HEK293 (cell line): Measurements from ENCODE around the gene PDSS2.

ENCODE experiments used
- GFI1B ChIP-seq: fragments of 450-650 bp; formaldehyde crosslinking; IDR thresholded peaks from 2 replicates; pipeline ENCODE4 v1.5.1; 2016; ENCODE audit warnings: missing biosample characterization, missing genetic modification characterization
- GLI4 ChIP-seq: fragments of 450-650 bp; formaldehyde crosslinking; IDR thresholded peaks from 2 replicates; pipeline ENCODE4 v1.5.1; 2016; ENCODE audit warnings: missing biosample characterization, missing genetic modification characterization
- IKZF3 ChIP-seq: fragments of 450-650 bp; IDR thresholded peaks from 2 replicates; pipeline ENCODE4 v1.5.0; 2018; ENCODE audit warnings: missing biosample characterization, mild to moderate bottlenecking, missing genetic modification characterization, moderate library complexity
- KLF1 ChIP-seq: fragments of 450-650 bp; formaldehyde crosslinking; IDR thresholded peaks from 2 replicates; pipeline ENCODE4 v1.5.1; 2016; ENCODE audit warnings: missing biosample characterization, missing genetic modification characterization
- KLF9 ChIP-seq: fragments of 450-650 bp; formaldehyde crosslinking; IDR thresholded peaks from 2 replicates; pipeline ENCODE4 v1.5.1; 2016; ENCODE audit warnings: missing biosample characterization, missing genetic modification characterization, low read depth
- OSR2 ChIP-seq: fragments of 450-650 bp; formaldehyde crosslinking; IDR thresholded peaks from 2 replicates; pipeline ENCODE4 v1.5.1; 2016; ENCODE audit warnings: missing biosample characterization, missing genetic modification characterization
- ZFP37 ChIP-seq: fragments of 450-650 bp; formaldehyde crosslinking; IDR thresholded peaks from 2 replicates; pipeline ENCODE4 v1.5.1; 2016; ENCODE audit warnings: missing biosample characterization, missing genetic modification characterization
- ZFP69B ChIP-seq: fragments of 450-650 bp; formaldehyde crosslinking; IDR thresholded peaks from 2 replicates; pipeline ENCODE4 v1.5.1; 2016; ENCODE audit warnings: missing biosample characterization, missing genetic modification characterization
- ZNF10 ChIP-seq: fragments of 450-650 bp; formaldehyde crosslinking; IDR thresholded peaks from 2 replicates; pipeline ENCODE4 v1.5.1; 2017; ENCODE audit warnings: missing biosample characterization, missing genetic modification characterization
- ZNF133 ChIP-seq: fragments of 450-650 bp; formaldehyde crosslinking; IDR thresholded peaks from 2 replicates; pipeline ENCODE4 v1.5.1; 2016; ENCODE audit warnings: missing biosample characterization, missing genetic modification characterization
- ZNF16 ChIP-seq: fragments of 450-650 bp; formaldehyde crosslinking; IDR thresholded peaks from 2 replicates; pipeline ENCODE4 v1.5.1; 2016; ENCODE audit warnings: low read depth, missing biosample characterization, missing genetic modification characterization
- ZNF19 ChIP-seq: fragments of 450-650 bp; formaldehyde crosslinking; IDR thresholded peaks from 2 replicates; pipeline ENCODE4; 2016; ENCODE audit warnings: missing biosample characterization, missing genetic modification characterization, low read depth
- ZNF341 ChIP-seq: fragments of 450-650 bp; formaldehyde crosslinking; IDR thresholded peaks from 2 replicates; pipeline ENCODE4; 2016; ENCODE audit warnings: low read depth, missing biosample characterization, missing genetic modification characterization
- ZNF514 ChIP-seq: fragments of 450-650 bp; formaldehyde crosslinking; IDR thresholded peaks from 2 replicates; pipeline ENCODE4 v1.5.1; 2016; ENCODE audit warnings: missing biosample characterization, missing genetic modification characterization
- ZNF521 ChIP-seq: fragments of 450-650 bp; formaldehyde crosslinking; IDR thresholded peaks from 2 replicates; pipeline ENCODE4 v1.5.1; 2017; ENCODE audit warnings: missing biosample characterization, mild to moderate bottlenecking, missing genetic modification characterization
- ZNF529 ChIP-seq: fragments of 450-650 bp; formaldehyde crosslinking; IDR thresholded peaks from 2 replicates; pipeline ENCODE4 v1.5.1; 2017; ENCODE audit warnings: missing genetic modification characterization, missing biosample characterization; ENCODE audit not compliant: insufficient replicate concordance
- ZNF555 ChIP-seq: fragments of 450-650 bp; formaldehyde crosslinking; conservative IDR thresholded peaks from 2 replicates; pipeline ENCODE4 v1.5.1; 2017; ENCODE audit warnings: missing biosample characterization, mild to moderate bottlenecking, missing genetic modification characterization, inconsistent platforms
- ZNF561 ChIP-seq: fragments of 450-650 bp; IDR thresholded peaks from 2 replicates; pipeline ENCODE4 v1.5.1; 2018; ENCODE audit warnings: missing biosample characterization, missing genetic modification characterization, borderline replicate concordance
- ZNF664 ChIP-seq: fragments of 450-650 bp; formaldehyde crosslinking; IDR thresholded peaks from 2 replicates; pipeline ENCODE4 v1.5.1; 2016; ENCODE audit warnings: missing biosample characterization, missing genetic modification characterization
- TF ChIP-seq, protein P1 (sequence below): fragments of 450-650 bp; formaldehyde crosslinking; optimal IDR thresholded peaks from 2 replicates; pipeline ENCODE3; 2016; ENCODE audit warnings: missing biosample characterization, mild to moderate bottlenecking, missing genetic modification characterization
- TF ChIP-seq, protein P2 (sequence below): fragments of 450-650 bp; formaldehyde crosslinking; IDR thresholded peaks from 2 replicates; pipeline ENCODE4 v1.5.1; 2016; ENCODE audit warnings: missing biosample characterization, missing genetic modification characterization
- TF ChIP-seq, protein P3 (sequence below): fragments of 450-650 bp; formaldehyde crosslinking; IDR thresholded peaks from 2 replicates; pipeline ENCODE4 v1.5.1; 2017; ENCODE audit warnings: missing biosample characterization, missing genetic modification characterization
- TF ChIP-seq, protein P4 (sequence below): fragments of 450-650 bp; formaldehyde crosslinking; IDR thresholded peaks from 2 replicates; pipeline ENCODE4 v1.5.1; 2017; ENCODE audit warnings: missing biosample characterization, mild to moderate bottlenecking, missing genetic modification characterization, moderate library complexity
- TF ChIP-seq, protein P5 (sequence below): fragments of 450-650 bp; formaldehyde crosslinking; IDR thresholded peaks from 2 replicates; pipeline ENCODE4 v1.5.1; 2016; ENCODE audit warnings: missing biosample characterization, missing genetic modification characterization
- TF ChIP-seq, protein P6 (sequence below): fragments of 450-650 bp; formaldehyde crosslinking; IDR thresholded peaks from 2 replicates; pipeline ENCODE4 v1.5.1; 2016; ENCODE audit warnings: missing biosample characterization, missing genetic modification characterization, borderline replicate concordance

Gene PDSS2

DNA sequence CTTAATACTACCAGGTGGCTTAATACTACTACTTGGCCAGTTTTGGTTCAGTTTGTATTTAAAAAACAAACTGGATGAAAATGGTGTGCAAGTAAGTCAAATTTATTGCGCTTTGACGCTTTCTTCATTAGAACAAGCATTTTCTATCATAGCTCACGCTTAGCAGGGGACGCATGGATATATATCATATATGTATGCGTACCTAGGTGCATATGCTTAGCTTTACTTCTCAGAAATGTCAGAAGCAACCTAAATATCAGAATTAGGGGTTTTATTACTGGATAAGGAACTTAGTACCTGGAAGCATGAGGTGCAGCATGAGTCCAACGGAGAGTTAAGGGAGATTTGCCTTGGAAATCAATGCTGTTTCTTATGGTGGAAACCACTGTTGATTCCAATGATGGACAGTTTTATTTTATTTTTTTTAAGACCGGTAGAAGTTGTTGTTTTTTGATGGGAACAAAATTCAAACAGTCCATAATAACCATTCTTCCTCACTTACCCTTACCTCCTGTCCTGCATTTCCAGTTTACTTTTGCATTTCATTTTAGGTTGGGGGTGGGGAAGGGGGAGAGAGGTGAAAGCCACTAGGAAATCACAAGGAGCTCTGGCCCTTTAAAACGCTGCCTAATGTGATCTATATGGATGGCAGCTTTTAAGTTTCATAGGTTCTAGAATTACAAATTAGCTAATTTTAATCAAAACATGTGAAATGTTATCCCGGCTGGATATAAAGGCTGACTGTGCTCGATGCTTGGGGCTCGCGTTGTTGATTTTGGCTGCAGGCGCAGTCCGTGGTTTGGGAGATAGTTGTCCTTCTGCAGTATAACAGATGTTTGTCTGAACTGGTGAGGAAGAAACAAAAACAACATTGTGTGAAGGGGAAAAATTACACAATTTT, 32.6 kb upstream of the PDSS2 start (continued):
- TF ChIP-seq ZFP37 (tag by site-specific recombination) (no peak), ZNF341 (tag by site-specific recombination) (0 out of 2 replicates have a peak, but pooled peaks have one; percentile 24), ZNF529 (tag by site-specific recombination) (no peak), GLI4 (tag by site-specific recombination) (no peak), ZNF133 (no peak), ZFP69B (tag by site-specific recombination) (peak; percentile 66), ZNF16 (tag by site-specific recombination) (no peak), KLF9 (tag by site-specific recombination) (peak; percentile 21; the same call in 1 of the 2 replicates), OSR2 (tag by site-specific recombination) (peak; percentile 96), ZNF19 (tag by site-specific recombination) (no peak), ZNF555 (tag by site-specific recombination) (no peak), ZNF514 (tag by site-specific recombination) (no peak), ZNF664 (tag by site-specific recombination) (no peak), ZNF521 (tag by site-specific recombination) (no peak), GFI1B (tag by site-specific recombination) (peak; percentile 82), ZNF10 (tag by site-specific recombination) (peak; percentile 66), IKZF3 (peak; percentile 96), ZNF561 (tag by site-specific recombination) (peak; percentile 97), KLF1 (tag by site-specific recombination) (no peak)
- TF ChIP-seq, protein P1, sequence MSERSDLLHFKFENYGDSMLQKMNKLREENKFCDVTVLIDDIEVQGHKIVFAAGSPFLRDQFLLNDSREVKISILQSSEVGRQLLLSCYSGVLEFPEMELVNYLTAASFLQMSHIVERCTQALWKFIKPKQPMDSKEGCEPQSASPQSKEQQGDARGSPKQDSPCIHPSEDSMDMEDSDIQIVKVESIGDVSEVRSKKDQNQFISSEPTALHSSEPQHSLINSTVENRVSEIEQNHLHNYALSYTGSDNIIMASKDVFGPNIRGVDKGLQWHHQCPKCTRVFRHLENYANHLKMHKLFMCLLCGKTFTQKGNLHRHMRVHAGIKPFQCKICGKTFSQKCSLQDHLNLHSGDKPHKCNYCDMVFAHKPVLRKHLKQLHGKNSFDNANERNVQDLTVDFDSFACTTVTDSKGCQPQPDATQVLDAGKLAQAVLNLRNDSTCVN (tag by site-specific recombination): no peak
- TF ChIP-seq, protein P2, sequence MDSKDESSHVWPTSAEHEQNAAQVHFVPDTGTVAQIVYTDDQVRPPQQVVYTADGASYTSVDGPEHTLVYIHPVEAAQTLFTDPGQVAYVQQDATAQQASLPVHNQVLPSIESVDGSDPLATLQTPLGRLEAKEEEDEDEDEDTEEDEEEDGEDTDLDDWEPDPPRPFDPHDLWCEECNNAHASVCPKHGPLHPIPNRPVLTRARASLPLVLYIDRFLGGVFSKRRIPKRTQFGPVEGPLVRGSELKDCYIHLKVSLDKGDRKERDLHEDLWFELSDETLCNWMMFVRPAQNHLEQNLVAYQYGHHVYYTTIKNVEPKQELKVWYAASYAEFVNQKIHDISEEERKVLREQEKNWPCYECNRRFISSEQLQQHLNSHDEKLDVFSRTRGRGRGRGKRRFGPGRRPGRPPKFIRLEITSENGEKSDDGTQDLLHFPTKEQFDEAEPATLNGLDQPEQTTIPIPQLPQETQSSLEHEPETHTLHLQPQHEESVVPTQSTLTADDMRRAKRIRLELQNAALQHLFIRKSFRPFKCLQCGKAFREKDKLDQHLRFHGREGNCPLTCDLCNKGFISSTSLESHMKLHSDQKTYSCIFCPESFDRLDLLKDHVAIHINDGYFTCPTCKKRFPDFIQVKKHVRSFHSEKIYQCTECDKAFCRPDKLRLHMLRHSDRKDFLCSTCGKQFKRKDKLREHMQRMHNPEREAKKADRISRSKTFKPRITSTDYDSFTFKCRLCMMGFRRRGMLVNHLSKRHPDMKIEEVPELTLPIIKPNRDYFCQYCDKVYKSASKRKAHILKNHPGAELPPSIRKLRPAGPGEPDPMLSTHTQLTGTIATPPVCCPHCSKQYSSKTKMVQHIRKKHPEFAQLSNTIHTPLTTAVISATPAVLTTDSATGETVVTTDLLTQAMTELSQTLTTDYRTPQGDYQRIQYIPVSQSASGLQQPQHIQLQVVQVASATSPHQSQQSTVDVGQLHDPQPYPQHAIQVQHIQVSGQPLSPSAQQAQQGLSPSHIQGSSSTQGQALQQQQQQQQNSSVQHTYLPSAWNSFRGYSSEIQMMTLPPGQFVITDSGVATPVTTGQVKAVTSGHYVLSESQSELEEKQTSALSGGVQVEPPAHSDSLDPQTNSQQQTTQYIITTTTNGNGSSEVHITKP (tag by site-specific recombination): peak; percentile 53
- TF ChIP-seq, protein P3, sequence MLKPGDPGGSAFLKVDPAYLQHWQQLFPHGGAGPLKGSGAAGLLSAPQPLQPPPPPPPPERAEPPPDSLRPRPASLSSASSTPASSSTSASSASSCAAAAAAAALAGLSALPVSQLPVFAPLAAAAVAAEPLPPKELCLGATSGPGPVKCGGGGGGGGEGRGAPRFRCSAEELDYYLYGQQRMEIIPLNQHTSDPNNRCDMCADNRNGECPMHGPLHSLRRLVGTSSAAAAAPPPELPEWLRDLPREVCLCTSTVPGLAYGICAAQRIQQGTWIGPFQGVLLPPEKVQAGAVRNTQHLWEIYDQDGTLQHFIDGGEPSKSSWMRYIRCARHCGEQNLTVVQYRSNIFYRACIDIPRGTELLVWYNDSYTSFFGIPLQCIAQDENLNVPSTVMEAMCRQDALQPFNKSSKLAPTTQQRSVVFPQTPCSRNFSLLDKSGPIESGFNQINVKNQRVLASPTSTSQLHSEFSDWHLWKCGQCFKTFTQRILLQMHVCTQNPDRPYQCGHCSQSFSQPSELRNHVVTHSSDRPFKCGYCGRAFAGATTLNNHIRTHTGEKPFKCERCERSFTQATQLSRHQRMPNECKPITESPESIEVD (tag by site-specific recombination): peak; percentile 94
- TF ChIP-seq, protein P4, sequence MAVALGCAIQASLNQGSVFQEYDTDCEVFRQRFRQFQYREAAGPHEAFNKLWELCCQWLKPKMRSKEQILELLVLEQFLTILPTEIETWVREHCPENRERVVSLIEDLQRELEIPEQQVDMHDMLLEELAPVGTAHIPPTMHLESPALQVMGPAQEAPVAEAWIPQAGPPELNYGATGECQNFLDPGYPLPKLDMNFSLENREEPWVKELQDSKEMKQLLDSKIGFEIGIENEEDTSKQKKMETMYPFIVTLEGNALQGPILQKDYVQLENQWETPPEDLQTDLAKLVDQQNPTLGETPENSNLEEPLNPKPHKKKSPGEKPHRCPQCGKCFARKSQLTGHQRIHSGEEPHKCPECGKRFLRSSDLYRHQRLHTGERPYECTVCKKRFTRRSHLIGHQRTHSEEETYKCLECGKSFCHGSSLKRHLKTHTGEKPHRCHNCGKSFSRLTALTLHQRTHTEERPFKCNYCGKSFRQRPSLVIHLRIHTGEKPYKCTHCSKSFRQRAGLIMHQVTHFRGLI (tag by site-specific recombination): peak; percentile 76; the same call in 1 of the 2 replicates
- TF ChIP-seq, protein P5, sequence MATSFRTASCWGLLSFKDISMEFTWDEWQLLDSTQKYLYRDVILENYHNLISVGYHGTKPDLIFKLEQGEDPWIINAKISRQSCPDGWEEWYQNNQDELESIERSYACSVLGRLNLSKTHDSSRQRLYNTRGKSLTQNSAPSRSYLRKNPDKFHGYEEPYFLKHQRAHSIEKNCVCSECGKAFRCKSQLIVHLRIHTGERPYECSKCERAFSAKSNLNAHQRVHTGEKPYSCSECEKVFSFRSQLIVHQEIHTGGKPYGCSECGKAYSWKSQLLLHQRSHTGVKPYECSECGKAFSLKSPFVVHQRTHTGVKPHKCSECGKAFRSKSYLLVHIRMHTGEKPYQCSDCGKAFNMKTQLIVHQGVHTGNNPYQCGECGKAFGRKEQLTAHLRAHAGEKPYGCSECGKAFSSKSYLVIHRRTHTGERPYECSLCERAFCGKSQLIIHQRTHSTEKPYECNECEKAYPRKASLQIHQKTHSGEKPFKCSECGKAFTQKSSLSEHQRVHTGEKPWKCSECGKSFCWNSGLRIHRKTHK (tag by site-specific recombination): no peak
- TF ChIP-seq, protein P6, sequence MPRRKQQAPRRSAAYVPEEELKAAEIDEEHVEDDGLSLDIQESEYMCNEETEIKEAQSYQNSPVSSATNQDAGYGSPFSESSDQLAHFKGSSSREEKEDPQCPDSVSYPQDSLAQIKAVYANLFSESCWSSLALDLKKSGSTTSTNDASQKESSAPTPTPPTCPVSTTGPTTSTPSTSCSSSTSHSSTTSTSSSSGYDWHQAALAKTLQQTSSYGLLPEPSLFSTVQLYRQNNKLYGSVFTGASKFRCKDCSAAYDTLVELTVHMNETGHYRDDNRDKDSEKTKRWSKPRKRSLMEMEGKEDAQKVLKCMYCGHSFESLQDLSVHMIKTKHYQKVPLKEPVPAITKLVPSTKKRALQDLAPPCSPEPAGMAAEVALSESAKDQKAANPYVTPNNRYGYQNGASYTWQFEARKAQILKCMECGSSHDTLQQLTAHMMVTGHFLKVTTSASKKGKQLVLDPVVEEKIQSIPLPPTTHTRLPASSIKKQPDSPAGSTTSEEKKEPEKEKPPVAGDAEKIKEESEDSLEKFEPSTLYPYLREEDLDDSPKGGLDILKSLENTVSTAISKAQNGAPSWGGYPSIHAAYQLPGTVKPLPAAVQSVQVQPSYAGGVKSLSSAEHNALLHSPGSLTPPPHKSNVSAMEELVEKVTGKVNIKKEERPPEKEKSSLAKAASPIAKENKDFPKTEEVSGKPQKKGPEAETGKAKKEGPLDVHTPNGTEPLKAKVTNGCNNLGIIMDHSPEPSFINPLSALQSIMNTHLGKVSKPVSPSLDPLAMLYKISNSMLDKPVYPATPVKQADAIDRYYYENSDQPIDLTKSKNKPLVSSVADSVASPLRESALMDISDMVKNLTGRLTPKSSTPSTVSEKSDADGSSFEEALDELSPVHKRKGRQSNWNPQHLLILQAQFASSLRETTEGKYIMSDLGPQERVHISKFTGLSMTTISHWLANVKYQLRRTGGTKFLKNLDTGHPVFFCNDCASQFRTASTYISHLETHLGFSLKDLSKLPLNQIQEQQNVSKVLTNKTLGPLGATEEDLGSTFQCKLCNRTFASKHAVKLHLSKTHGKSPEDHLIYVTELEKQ (tag by site-specific recombination): peak; percentile 96
